ENCODE results near the gene GPC5.
A peak's percentile ranks its signal among the peaks of the same experiment; 100 is the strongest.
"Not testable (repeated sequence)": the region's sequence is repeated elsewhere in the genome, so short reads cannot be mapped to it uniquely, and the experiment has no call there.

GPC5 gene

GRCh38 chr13:91647361-91647990 lies 249.1 kb downstream of the GPC5 start:
- no peak for DNase-seq

GRCh38 chr13:91648012-91648411 lies 249.6 kb downstream of the GPC5 start:
- DNase-seq: no peak

GRCh38 chr13:91649456-91649855 lies 251.0 kb downstream of the GPC5 start:
- no peak for DNase-seq

- DNase-seq: no peak
Measured at GRCh38 chr13:91652404-91653301, 254.2 kb downstream of the GPC5 start.

GRCh38 chr13:91655731-91656130 lies 257.3 kb downstream of the GPC5 start:
- no peak for DNase-seq

GRCh38 chr13:91657283-91657682 lies 258.9 kb downstream of the GPC5 start:
- DNase-seq: no peak

GRCh38 chr13:91659256-91660075 lies 261.0 kb downstream of the GPC5 start:
- DNase-seq: peak in 3 of 58 donors; percentile 0 to 8 (median 3)

GRCh38 chr13:91660076-91660415 lies 261.6 kb downstream of the GPC5 start:
- DNase-seq: no peak

- no peak for DNase-seq
Measured at GRCh38 chr13:91661692-91662490, 263.5 kb downstream of the GPC5 start.

GRCh38 chr13:91664039-91664438 lies 265.6 kb downstream of the GPC5 start:
- DNase-seq: no peak

GRCh38 chr13:91667486-91667885 lies 269.1 kb downstream of the GPC5 start:
- DNase-seq: no peak

- DNase-seq: peak in 1 of 58 donors; percentile 41
Measured at GRCh38 chr13:91668866-91669495, 270.6 kb downstream of the GPC5 start.

- not testable (repeated sequence) for DNase-seq
Measured at GRCh38 chr13:91674347-91674746, 275.9 kb downstream of the GPC5 start.

GRCh38 chr13:91684746-91685145 lies 286.3 kb downstream of the GPC5 start:
- DNase-seq: no peak

GRCh38 chr13:91690944-91691343 lies 292.5 kb downstream of the GPC5 start:
- no peak for DNase-seq

- no peak for DNase-seq
Measured at GRCh38 chr13:91693466-91693865, 295.0 kb downstream of the GPC5 start.

- DNase-seq: no peak
Measured at GRCh38 chr13:91698308-91698707, 299.9 kb downstream of the GPC5 start.

- DNase-seq: no peak
Measured at GRCh38 chr13:91698767-91699166, 300.3 kb downstream of the GPC5 start.

GRCh38 chr13:91699863-91700262 lies 301.4 kb downstream of the GPC5 start:
- no peak for DNase-seq

GRCh38 chr13:91701975-91702374 lies 303.6 kb downstream of the GPC5 start:
- no peak for DNase-seq

GRCh38 chr13:91702411-91702810 lies 304.0 kb downstream of the GPC5 start:
- no peak for DNase-seq

Measured in anterior cingulate cortex (tissue), 58 donors.